ENCODE measurements around the gene HDAC1.

Gene HDAC1

DNA sequence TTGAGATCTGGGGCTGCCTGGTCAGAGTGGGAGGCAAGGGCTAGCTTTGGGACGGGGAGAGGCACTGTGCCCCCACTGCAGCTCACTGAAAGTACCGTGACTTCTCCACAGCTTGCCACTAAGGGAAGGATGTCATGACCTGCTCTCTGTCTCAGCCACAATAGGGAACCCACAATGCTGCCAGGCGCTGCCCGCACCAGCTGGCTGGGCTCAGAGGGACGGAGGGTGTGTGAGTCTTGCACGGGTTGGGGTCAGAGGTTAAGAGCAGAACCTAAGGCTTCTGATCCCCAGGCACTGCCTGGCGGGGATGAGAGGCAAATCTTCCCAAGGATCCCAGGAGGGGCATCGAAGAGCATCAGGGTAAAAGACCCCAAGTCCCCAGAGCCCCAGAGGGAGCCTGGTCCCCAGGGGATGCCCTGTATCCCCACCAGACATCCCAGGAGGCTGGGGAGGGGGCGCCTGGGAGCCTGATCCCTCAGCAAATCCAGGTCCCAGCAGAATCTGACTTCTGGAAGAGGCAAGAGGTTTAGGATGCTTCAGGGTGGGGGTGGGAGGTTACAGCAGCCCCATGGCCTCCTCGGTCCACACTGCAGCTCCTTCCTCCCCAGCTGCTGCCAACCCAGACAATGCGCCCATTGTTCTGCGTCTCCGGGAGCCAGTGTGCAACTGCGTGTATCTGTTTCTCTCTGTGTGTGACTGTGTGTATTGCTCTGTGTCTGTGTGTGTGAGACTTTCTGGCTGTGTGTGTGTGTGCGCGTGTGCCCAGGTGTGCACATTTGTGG, 46.2 kb downstream of the HDAC1 start:
- Histone ChIP-seq H3K9me3 (ENCODE audit: low read length) (no peaks in the 10 kb centered on the region), H3K27me3 (ENCODE audit: insufficient read depth, low read length) (no peaks in the 10 kb centered on the region)

DNA sequence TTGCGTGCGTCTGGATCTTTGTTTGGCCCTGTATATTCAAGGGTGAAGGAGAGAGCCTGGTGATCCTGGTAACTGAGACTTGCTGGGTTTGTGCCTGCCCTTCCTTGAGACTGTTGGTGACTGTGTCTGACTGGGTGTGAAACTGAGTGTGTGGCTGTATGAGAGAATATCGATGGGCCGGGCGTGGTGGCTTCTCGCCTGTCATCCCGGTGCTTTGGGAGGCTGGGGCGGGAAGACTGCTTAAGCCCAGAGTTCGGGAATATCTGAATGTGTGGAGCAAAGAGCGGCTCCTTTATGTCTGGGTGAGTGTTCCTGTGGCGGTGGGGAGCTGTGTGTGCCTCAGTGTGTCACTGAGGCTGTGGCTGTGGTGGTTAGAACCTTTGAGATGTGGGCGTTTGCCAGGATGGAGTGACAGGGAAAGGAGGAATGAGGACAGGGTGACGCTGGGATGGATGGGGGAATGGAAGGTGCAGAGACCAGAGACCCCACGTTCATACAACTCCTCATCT, 46.8 kb downstream of the HDAC1 start:
- Histone ChIP-seq H3K4me3 (ENCODE audit: low read length) (no peak overlapping the region), H3K9me3 (ENCODE audit: low read length) (no peaks in the 10 kb centered on the region), H3K36me3 (ENCODE audit: insufficient read depth, low read length) (peaks cover 14% of the 10 kb centered on the region), H2AFZ (ENCODE audit: low read depth, low read length) (no peak overlapping the region), H3K4me1 (ENCODE audit: insufficient read depth, low read length) (peaks cover 39% of the 10 kb centered on the region), H3K27me3 (ENCODE audit: insufficient read depth, low read length) (no peaks in the 10 kb centered on the region)

More for the DNA sequence above, 46.2 kb downstream of the HDAC1 start:
- Histone ChIP-seq H3K4me3 (ENCODE audit: low read length) (no peak overlapping the region), H3K4me1 (ENCODE audit: insufficient read depth, low read length) (peaks cover 46% of the 10 kb centered on the region), H3K36me3 (ENCODE audit: insufficient read depth, low read length) (peaks cover 20% of the 10 kb centered on the region), H2AFZ (ENCODE audit: low read depth, low read length) (no peak overlapping the region)

DNA sequence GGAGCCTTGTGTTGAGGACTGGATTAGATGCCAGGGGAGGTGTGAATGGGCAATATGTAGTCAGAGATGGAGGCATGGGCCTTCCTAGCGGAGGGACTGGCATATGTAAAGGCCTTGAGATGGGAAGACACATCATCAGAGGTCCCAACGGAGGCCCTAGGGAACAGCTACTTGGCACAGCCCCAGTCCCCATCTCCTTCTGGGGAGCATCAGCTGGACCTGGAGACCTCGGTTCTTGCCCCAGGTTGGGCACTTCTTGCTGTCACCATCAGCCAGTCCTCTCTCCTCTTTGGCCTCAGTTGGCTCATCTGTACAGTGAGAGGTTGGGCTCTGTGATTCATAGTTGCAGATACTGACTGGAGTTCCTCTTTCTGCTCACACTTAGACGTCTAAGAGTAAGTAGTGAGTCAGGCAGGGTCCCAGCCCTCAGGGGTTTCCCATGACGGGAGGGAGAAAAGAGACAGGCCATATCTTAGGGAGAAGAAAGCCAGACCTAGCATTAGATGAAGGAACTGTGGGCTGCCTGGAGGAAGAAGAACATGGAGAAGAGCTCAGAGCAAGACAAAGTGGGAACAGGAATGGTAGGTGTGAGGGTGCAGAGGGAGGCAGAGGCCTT, 47.6 kb downstream of the HDAC1 start:
- Histone ChIP-seq H3K4me1 (ENCODE audit: insufficient read depth, low read length) (peaks cover 32% of the 10 kb centered on the region), H3K4me3 (ENCODE audit: low read length) (no peak overlapping the region), H2AFZ (ENCODE audit: low read depth, low read length) (no peak overlapping the region), H3K36me3 (ENCODE audit: insufficient read depth, low read length) (peaks cover 6% of the 10 kb centered on the region), H3K27me3 (ENCODE audit: insufficient read depth, low read length) (no peaks in the 10 kb centered on the region), H3K9me3 (ENCODE audit: low read length) (no peaks in the 10 kb centered on the region)

DNA sequence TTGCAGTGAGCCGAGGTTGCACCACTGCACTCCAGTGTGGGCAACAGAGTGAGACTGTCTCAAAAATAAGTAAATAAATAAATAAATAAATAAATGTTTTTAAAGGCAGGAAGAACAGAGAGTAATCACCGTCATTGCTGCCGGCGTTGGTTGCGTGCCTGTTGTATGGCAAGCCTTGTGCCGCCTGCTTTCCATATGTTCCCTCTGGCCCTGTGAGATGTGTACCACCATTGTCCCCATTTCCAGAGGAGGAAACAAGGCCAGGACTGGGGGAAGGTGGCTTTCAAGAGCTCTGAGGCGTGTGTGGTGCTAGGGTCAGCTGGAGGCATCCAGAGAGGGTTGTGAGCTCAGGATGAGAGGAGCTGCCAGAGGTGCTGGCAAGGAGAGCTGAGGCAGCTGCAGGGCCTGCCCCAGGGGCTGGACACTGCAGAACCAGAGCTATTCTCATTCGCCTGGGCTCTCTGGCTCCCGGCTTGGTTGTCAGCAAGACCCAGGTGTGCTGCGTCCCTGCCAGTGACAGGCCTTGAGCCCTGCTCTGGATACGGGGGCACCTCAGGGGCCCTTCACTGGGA, 49.4 kb downstream of the HDAC1 start:
- no peak overlapping the region for H3K4me3 ChIP-seq (ENCODE audit: low read length)
- no peaks in the 10 kb centered on the region for H3K27me3 ChIP-seq (ENCODE audit: insufficient read depth, low read length)
- H2AFZ ChIP-seq (ENCODE audit: low read depth, low read length), result no peak overlapping the region
- H3K9me3 ChIP-seq (ENCODE audit: low read length), result no peaks in the 10 kb centered on the region
- H3K36me3 ChIP-seq (ENCODE audit: insufficient read depth, low read length), result no peaks in the 10 kb centered on the region
- H3K4me1 ChIP-seq (ENCODE audit: insufficient read depth, low read length), result peaks cover 28% of the 10 kb centered on the region

DNA sequence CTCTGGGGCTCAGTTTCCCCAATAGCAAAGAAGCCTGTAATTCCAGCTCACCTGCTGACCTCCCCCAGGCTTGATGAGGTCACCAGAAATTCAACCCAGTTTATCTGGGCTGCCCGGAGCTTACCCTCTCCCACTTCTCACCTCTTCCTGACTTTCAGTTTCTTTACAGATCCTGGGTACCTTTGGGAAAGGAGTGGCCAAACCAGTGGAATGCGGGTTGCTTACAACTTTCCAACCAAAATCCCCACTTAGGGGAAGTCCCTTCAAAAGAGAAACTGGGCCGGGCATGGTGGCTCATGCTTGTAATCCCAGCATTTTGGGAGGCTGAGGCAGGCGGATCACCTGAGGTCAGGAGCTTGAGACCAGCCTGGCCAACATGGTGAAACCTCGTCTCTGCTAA, 50.1 kb downstream of the HDAC1 start:
- H3K4me3 ChIP-seq (ENCODE audit: low read length), result no peak overlapping the region
- peaks cover 22% of the 10 kb centered on the region for H3K4me1 ChIP-seq (ENCODE audit: insufficient read depth, low read length)
- H3K36me3 ChIP-seq (ENCODE audit: insufficient read depth, low read length), result no peaks in the 10 kb centered on the region
- H2AFZ ChIP-seq (ENCODE audit: low read depth, low read length), result no peak overlapping the region
- no peaks in the 10 kb centered on the region for H3K27me3 ChIP-seq (ENCODE audit: insufficient read depth, low read length)
- H3K9me3 ChIP-seq (ENCODE audit: low read length), result no peaks in the 10 kb centered on the region

DNA sequence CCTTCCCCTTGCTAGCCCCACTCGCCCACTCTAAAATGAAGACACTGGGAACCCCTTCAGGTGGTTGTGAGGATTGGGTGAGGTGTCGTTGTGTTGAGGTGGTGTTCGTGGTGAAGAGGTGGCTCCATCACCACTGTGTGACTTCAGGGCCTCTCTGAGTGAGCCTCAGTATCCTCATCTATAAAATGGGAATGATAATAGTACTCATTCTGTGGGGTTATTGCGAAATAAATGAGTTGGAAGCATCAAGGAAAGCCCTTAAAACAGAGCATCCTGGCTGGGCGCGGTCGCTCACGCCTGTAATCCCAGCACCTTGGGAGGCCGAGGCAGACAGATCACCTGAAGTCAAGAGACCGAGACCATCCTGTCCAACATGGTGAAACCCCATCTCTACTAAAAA, 50.8 kb downstream of the HDAC1 start:
- Histone ChIP-seq H3K36me3 (ENCODE audit: insufficient read depth, low read length) (no peaks in the 10 kb centered on the region), H3K27me3 (ENCODE audit: insufficient read depth, low read length) (no peaks in the 10 kb centered on the region), H3K4me3 (ENCODE audit: low read length) (no peak overlapping the region), H2AFZ (ENCODE audit: low read depth, low read length) (no peak overlapping the region), H3K9me3 (ENCODE audit: low read length) (no peaks in the 10 kb centered on the region), H3K4me1 (ENCODE audit: insufficient read depth, low read length) (peaks cover 14% of the 10 kb centered on the region)

DNA sequence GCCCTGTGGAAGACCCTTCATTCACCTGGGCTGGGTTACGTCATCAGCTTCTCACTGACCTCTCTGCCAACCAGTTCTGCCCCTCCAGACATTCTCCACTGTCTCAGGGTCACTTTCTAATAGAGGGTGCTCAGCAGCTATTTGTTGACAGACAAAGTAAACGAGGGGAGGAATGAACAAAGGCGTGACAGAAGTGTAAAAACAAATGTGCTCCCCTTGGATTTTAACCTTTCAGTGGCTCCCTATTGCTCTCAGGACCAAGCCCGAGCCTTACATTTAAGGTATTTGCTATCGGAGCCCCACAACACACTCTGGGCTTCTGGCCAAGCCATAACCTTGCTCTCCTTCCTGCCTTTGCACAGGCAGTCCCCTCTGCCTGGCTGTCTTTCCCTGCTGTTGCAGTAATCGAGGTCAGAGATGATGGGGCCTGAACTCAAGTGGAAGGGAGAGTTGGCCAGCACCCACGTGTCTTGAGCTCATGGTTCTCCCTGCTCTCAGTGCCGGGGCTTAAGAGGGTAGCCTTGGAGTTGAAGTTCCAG, 53.5 kb downstream of the HDAC1 start:
- H3K9me3 ChIP-seq (ENCODE audit: low read length), result no peaks in the 10 kb centered on the region
- H3K36me3 ChIP-seq (ENCODE audit: insufficient read depth, low read length), result no peaks in the 10 kb centered on the region
- H3K4me1 ChIP-seq (ENCODE audit: insufficient read depth, low read length), result no peaks in the 10 kb centered on the region
- H3K4me3 ChIP-seq (ENCODE audit: low read length), result no peak overlapping the region
- no peaks in the 10 kb centered on the region for H3K27me3 ChIP-seq (ENCODE audit: insufficient read depth, low read length)
- no peak overlapping the region for H2AFZ ChIP-seq (ENCODE audit: low read depth, low read length)

DNA sequence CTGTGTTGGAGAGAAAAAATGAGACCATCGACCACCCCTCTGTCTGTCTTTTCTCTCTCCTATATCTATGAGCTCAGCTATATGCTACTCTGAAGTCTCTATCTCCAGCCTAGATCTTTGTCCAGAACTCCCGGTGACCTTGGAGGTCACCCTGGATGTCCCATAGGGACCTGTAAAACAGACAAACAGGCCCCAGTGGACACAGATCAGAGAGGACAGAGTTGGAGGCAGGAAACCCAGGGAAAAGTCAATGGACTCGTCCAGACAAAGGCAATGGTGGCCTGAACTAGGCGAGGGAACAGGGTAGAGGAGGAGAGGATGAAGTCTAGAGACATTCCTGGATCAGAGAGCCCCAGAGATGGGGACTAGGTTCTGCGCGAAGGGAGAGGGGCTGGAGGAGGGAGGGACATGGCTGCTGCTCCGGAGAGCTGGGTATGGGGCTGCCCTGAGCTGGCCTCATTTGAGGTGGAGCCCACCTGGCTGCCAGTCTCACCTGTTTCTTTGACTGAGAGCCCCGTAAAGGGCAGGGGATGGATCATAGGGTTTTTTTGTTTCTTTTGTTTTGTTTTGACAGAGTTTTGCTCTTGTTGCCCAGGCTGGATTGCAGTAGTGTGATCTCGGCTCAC, 54.8 kb downstream of the HDAC1 start:
- no peaks in the 10 kb centered on the region for H3K27me3 ChIP-seq (ENCODE audit: insufficient read depth, low read length)
- no peaks in the 10 kb centered on the region for H3K4me1 ChIP-seq (ENCODE audit: insufficient read depth, low read length)
- H2AFZ ChIP-seq (ENCODE audit: low read depth, low read length), result no peak overlapping the region
- H3K4me3 ChIP-seq (ENCODE audit: low read length), result no peak overlapping the region
- no peaks in the 10 kb centered on the region for H3K36me3 ChIP-seq (ENCODE audit: insufficient read depth, low read length)
- no peaks in the 10 kb centered on the region for H3K9me3 ChIP-seq (ENCODE audit: low read length)

DNA sequence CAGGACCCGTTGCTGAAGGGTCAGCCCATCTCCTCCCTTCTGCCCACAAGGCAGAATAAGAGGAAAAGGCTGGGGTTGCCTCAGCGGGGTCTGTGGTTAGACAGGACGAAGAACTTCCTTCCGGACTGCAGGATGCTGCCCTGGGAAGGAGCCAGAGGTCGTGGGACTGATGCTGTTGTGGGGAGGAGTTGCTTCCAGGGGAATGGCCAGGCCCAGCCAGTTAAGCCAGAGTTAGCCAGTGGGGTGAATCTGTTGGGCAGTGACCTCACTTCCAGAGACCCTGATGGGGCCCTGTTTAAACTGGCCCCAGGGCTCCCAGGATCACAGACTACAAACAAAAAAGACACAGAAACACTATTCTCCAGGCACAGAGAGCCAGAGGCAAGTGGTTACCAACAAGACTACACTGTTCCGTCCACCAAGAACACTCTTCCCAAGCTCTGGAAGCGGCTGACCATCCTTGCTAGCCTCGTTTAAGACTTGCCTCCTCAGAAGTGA, 57.4 kb downstream of the HDAC1 start:
- Histone ChIP-seq H3K4me1 (ENCODE audit: insufficient read depth, low read length) (peaks cover 21% of the 10 kb centered on the region), H3K4me3 (ENCODE audit: low read length) (no peak overlapping the region), H3K27me3 (ENCODE audit: insufficient read depth, low read length) (no peaks in the 10 kb centered on the region), H3K36me3 (ENCODE audit: insufficient read depth, low read length) (no peaks in the 10 kb centered on the region), H2AFZ (ENCODE audit: low read depth, low read length) (no peak overlapping the region), H3K9me3 (ENCODE audit: low read length) (no peaks in the 10 kb centered on the region)

DNA sequence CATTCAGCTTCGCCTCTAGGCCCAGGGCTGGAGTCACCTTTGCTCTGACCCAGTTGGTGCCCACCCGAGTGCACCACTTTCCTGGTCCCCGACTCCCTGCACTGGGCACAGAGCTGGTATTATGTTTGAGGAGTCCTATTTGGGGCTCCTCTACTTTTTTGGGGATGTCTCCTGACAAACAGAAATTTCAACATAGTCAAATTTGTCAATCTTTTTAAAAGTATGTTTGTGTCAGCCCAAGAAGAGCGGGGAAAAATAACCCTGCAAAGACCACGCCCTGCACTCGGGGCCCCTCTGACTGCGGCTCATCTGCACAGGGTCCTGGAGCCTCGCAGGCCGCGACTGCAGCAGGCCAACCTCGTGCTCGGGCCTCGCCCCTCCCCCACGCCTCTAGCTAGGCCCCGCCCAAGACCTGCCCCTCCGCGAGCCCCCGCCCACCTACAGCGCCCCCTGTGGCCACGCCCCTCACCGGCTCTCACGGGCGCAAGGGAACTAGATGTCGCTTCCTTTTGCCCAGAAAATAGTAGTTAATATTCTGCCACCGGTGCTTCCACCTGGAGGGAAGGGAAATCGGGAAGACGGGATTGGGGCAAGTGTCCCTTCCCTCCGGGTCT, 59.0 kb downstream of the HDAC1 start:
- Histone ChIP-seq H3K4me3 (ENCODE audit: low read length) (peak overlapping the region; percentile 88), H3K36me3 (ENCODE audit: insufficient read depth, low read length) (no peaks in the 10 kb centered on the region), H3K27me3 (ENCODE audit: insufficient read depth, low read length) (no peaks in the 10 kb centered on the region), H3K9me3 (ENCODE audit: low read length) (no peaks in the 10 kb centered on the region), H2AFZ (ENCODE audit: low read depth, low read length) (peak overlapping the region; percentile 62), H3K4me1 (ENCODE audit: insufficient read depth, low read length) (peaks cover 21% of the 10 kb centered on the region)

DNA sequence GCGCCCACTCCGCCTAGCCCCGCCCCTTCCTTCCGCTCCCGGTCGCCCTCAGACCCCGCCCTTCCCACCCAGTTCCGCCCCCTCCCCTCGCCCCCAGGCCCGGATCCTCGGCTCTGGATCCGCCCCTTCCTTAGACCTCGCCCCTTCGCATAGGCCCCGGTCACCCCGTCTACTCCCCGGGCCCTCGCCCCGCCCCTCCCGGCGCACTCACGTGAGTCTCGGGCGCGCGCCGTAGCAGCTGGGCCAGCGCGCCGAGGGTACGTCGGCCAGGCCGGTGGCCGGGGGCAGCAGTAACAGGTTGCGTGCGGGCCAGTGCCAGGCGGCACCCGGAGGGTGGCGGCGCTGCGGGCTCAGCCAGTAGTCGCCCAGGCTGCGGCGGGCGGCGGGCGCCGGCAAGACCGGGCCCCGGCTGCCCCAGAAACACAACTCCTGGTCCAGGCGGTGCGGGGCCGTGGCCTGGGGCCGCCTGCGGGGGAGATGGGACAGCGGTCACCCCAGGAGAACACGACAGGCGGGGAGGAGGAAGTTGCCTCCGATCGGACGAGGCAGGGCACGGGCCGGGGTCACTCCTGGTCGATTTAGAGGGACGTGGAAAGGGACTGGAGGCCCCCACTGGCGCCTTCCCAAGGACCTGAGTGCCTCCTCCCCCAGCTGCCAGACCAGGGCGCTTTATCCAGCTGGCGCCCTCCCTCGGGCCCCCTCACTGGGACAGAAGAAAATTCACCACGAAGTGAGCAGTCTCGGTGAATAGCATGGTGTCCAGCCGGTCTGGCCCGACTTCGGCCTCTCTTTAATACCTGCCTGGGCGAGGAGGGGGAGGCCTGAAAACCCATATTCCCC, 59.7 kb downstream of the HDAC1 start:
- Histone ChIP-seq H3K27me3 (ENCODE audit: insufficient read depth, low read length) (no peaks in the 10 kb centered on the region), H3K9me3 (ENCODE audit: low read length) (no peaks in the 10 kb centered on the region)

DNA sequence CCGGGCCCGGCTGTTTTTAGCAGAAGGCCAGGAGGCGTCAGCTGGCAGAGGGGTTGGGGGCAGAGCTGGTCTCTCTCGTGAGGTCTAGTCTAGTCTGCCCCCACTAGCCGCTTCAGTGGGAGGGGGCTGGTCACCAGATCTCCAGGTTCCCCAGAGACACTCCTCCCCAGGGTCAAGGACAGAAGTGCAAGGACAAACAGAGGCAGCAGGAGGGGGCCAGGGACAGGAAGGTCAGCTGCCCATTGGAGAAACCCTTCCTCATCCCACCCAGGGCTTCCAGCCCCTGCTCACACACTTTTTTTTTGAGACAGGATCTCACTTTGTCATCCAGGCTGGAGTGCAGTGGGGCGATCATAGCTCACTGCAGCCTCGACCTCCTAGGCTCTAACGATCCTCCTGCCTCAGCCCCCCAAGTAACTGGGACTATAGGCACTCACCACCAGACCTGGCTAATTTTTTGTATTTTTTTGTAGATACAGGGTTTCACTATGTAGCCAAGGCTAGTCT, 60.4 kb downstream of the HDAC1 start:
- H3K9me3 ChIP-seq (ENCODE audit: low read length), result no peaks in the 10 kb centered on the region
- H2AFZ ChIP-seq (ENCODE audit: low read depth, low read length), result no peak overlapping the region
- no peaks in the 10 kb centered on the region for H3K27me3 ChIP-seq (ENCODE audit: insufficient read depth, low read length)
- H3K4me3 ChIP-seq (ENCODE audit: low read length), result peak overlapping the region; percentile 70
- peaks cover 21% of the 10 kb centered on the region for H3K4me1 ChIP-seq (ENCODE audit: insufficient read depth, low read length)
- H3K36me3 ChIP-seq (ENCODE audit: insufficient read depth, low read length), result no peaks in the 10 kb centered on the region

More for the DNA sequence above, 59.7 kb downstream of the HDAC1 start:
- peaks cover 21% of the 10 kb centered on the region for H3K4me1 ChIP-seq (ENCODE audit: insufficient read depth, low read length)
- H3K4me3 ChIP-seq (ENCODE audit: low read length), result peak overlapping the region; percentile 88
- H2AFZ ChIP-seq (ENCODE audit: low read depth, low read length), result peak overlapping the region; percentile 74
- no peaks in the 10 kb centered on the region for H3K36me3 ChIP-seq (ENCODE audit: insufficient read depth, low read length)
